GM12878 (cell line): ENCODE data around the gene DNMT3A. TPM values are rescaled to one million over a fixed set of nuclear protein-coding genes. Genes with fewer than 3 reads are reported as not detected.

Experiments used
- ATAC-seq: fragments of 200-7000 bp; cut with Tn5 transposase; 3 replicates; pipeline ENCODE4 v1.9.1; 2020; ENCODE audit warnings: mild to moderate bottlenecking, moderate library complexity
- BruUV-seq: library from RNA; stranded (reverse); fragments of 400-500 nt; replicated peaks from 2 replicates; lab custom pipeline; 2021; lab: Mats Ljungman, UMichigan
- CTCF ChIA-PET: fragments of 300-600 bp; sonication (Branson Sonifier 250); formaldehyde crosslinking; extraction: SDS; loops from one replicate; lab custom pipeline; 2021; ENCODE audit warnings: inconsistent platforms; lab: Yijun Ruan, JAX
- POLR2A ChIA-PET: fragments of 350-600 bp; formaldehyde crosslinking; extraction: SDS; loops from one replicate; lab custom pipeline; 2021; ENCODE audit warnings: inconsistent platforms; lab: Charles Lee
- RAD21 ChIA-PET: fragments of 300-600 bp; sonication (Branson Sonifier 250); formaldehyde crosslinking; loops from one replicate; lab custom pipeline; 2023; ENCODE audit warnings: antibody characterized with exemption; ENCODE audit not compliant: unreplicated experiment; lab: Charles Lee
- SMC1A ChIA-PET: fragments of 300-600 bp; sonication (Branson Sonifier 250); formaldehyde crosslinking; loops from one replicate; lab custom pipeline; 2023; ENCODE audit not compliant: unreplicated experiment, uncharacterized antibody; lab: Charles Lee
- DNase-seq: peaks from one replicate; pipeline ENCODE4 v3.0.0-alpha.2; 2011; ENCODE audit warnings: low read depth, low spot score
- FAIRE-seq: peaks from 3 replicates; lab custom pipeline; 2011; peaks lifted over from hg19 to GRCh38; lab: Jason Lieb, UNC
- H2AFZ ChIP-seq: 2 replicates; pipeline ENCODE4 v1.6.0; 2011; ENCODE audit warnings: low read depth, low read length, control low read depth; ENCODE audit not compliant: control insufficient read depth
- H3K27ac ChIP-seq: 2 replicates; pipeline ENCODE4 v1.5.1; 2011; ENCODE audit warnings: control low read depth; ENCODE audit not compliant: control insufficient read depth, insufficient read depth
- H3K27me3 ChIP-seq, 2 experiments: replicated peaks in 1 of 2; 2 replicates each; pipeline versions ENCODE4 v1.6.0 to v1.6.1; 2011; ENCODE audit warnings: low read length in 1 of 2; ENCODE audit not compliant: control insufficient read depth in 2 of 2, insufficient read depth in 2 of 2
- H3K36me3 ChIP-seq, 2 experiments: 2 replicates each; pipeline ENCODE4 v1.5.1; 2011; ENCODE audit warnings: low read length in 1 of 2; ENCODE audit not compliant: control insufficient read depth in 2 of 2, insufficient read depth in 2 of 2
- H3K4me1 ChIP-seq: 2 replicates; pipeline ENCODE4 v1.6.1; 2011; ENCODE audit warnings: mild to moderate bottlenecking, low read length, moderate library complexity, mixed read lengths; ENCODE audit not compliant: control insufficient read depth, insufficient read depth
- H3K4me2 ChIP-seq: 2 replicates; pipeline ENCODE4 v1.6.0; 2011; ENCODE audit warnings: control low read depth; ENCODE audit not compliant: control insufficient read depth, insufficient read depth
- H3K4me3 ChIP-seq: fragments of 200-600 bp; sonication (generic); 2 replicates; pipeline ENCODE4 v1.5.1; 2016
- H3K79me2 ChIP-seq: 2 replicates; pipeline ENCODE4 v1.6.0; 2011; ENCODE audit warnings: low read length; ENCODE audit not compliant: control insufficient read depth, insufficient read depth
- H3K9ac ChIP-seq: 2 replicates; pipeline ENCODE4 v1.8.0; 2011; ENCODE audit warnings: low read length, control low read depth, mixed read lengths; ENCODE audit not compliant: control insufficient read depth, insufficient read depth
- H3K9me3 ChIP-seq: replicated peaks from 3 replicates; pipeline ENCODE4 v1.5.1; 2011; ENCODE audit warnings: mild to moderate bottlenecking, low read length; ENCODE audit not compliant: control insufficient read depth, insufficient read depth
- H4K20me1 ChIP-seq: 2 replicates; pipeline ENCODE4 v1.6.0; 2011; ENCODE audit not compliant: control insufficient read depth, insufficient read depth
- CEBPB ChIP-seq, 2 experiments: fragments of 150-350 bp in 1 of 2; IDR thresholded peaks; 2 replicates each; pipeline ENCODE4 v1.6.1; 2012 to 2014; ENCODE audit warnings: low read depth in 2 of 2, low read length in 2 of 2, borderline replicate concordance in 1 of 2, inconsistent platforms in 1 of 2
- CHD2 ChIP-seq: IDR thresholded peaks from 2 replicates; pipeline ENCODE4 v1.6.1; 2011; ENCODE audit warnings: low read depth, low read length, improper control_type of control experiment, borderline replicate concordance
- EZH2 ChIP-seq: IDR thresholded peaks from 2 replicates; pipeline ENCODE4 v1.6.1; 2012; ENCODE audit warnings: low read depth, mild to moderate bottlenecking, control low read depth, inconsistent platforms, low read length, borderline replicate concordance; ENCODE audit not compliant: control insufficient read depth
- NFIC ChIP-seq: IDR thresholded peaks from 2 replicates; pipeline ENCODE4 v1.6.1; 2012; ENCODE audit warnings: low read depth, mild to moderate bottlenecking, inconsistent platforms, low read length, moderate library complexity
- POU2F2 ChIP-seq: IDR thresholded peaks from 3 replicates; pipeline ENCODE4 v1.6.1; 2011; ENCODE audit warnings: low read depth, mild to moderate bottlenecking, low read length, borderline replicate concordance
- SUZ12 ChIP-seq: fragments of 200-600 bp; sonication (generic); IDR thresholded peaks from one replicate; pipeline ENCODE4 v1.6.1; 2018; ENCODE audit warnings: antibody characterized with exemption, mild to moderate bottlenecking; ENCODE audit not compliant: unreplicated experiment
- TAF1 ChIP-seq: IDR thresholded peaks from 2 replicates; pipeline ENCODE4 v1.6.1; 2011; ENCODE audit warnings: mild to moderate bottlenecking, low read depth, low read length, borderline replicate concordance
- TCF7 ChIP-seq: IDR thresholded peaks from 2 replicates; pipeline ENCODE4 v1.6.1; 2014; ENCODE audit warnings: antibody characterized with exemption, borderline replicate concordance
- WGBS: methylation state at CpG from one replicate; pipeline ENCODE4 v1.1.6; 2016; ENCODE audit warnings: low lambda C conversion rate; ENCODE audit not compliant: insufficient replicate concordance, insufficient coverage; ENCODE audit errors: missing lambda C conversion rate; 5-methylcytosine and 5-hydroxymethylcytosine counted together
- in situ Hi-C: fragments of 300-500 bp; cut with MboI; formaldehyde crosslinking; loops from 9 replicates; pipeline ENCODE4 v1.14.3; 2018; ENCODE audit warnings: mixed read lengths
- intact Hi-C: fragments of 100-400 bp; cut with micrococcal nuclease; formaldehyde crosslinking; loops from one replicate; pipeline ENCODE4 v1.14.2; 2022; ENCODE audit not compliant: unreplicated experiment
- polyA plus RNA-seq, 11 experiments: library from polyadenylated mRNA; depleted of rRNA in 4 of 11; unstranded in 6 of 11; stranded (reverse) in 5 of 11; fragments of >200 nt; fragmentation: Nextera tagmentation in 4 of 11; fragmentation: Illumina TruSeq in 1 of 11; extraction: Ambion mirVana in 4 of 11; extraction: Trizol in 1 of 11; gene quantifications; 1 replicate in 1 of 11; 2 replicates in 10 of 11; pipeline versions ENCODE4 v1.2.1 to v1.2.3, GENCODE V29; 2011 to 2016; ENCODE audit warnings: inconsistent platforms in 2 of 11, missing spikeins in 2 of 11, low read depth in 1 of 11
- total RNA-seq, 4 experiments: library from RNA; depleted of rRNA in 3 of 4; stranded (reverse); fragments of >200 nt in 3 of 4; fragmentation: Illumina TruSeq in 1 of 4; extraction: Trizol in 1 of 4; gene quantifications; 2 replicates each; pipeline versions ENCODE4 v1.2.1 to v1.2.3, GENCODE V29; 2013 to 2021
- TF ChIP-seq, protein P1 (sequence below): fragments of 150-350 bp; IDR thresholded peaks from 2 replicates; pipeline ENCODE4 v1.6.1; 2014; ENCODE audit warnings: mild to moderate bottlenecking, low read depth, low read length

The DNMT3A gene
- total and polyA plus RNA-seq, 10 of the 15 experiments (the other 5 are each of a cell fraction or from before 2014, with no cell fraction given), result 7.4 to 51.6 (median 17.4) TPM

DNA sequence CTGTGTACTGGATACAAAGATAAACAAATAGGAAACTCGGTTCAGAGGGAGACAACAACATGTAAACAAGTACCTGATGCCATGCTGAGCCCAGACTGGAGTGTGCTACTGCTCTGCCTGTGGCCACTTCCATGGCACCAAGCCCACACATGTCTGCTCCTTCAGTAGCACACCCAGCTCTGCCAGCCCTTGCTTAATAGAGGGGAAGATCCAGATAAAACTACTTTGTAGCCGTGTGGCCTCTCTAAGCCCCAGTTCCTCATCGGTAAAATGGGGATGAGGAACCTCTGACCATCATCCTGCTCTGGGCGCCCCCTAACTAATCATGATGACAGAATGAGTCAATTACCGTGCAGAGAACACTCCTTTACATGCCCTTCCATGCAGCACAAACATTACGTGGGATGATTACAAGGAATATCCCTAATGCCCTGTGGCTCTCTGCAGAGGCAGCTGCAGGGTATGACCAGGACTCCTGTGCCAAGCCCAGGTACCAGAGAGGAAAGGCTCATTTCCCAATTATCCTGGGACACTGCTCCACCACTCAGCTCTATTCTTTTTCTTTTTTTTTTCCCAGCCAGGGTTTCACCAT lies 34.9 kb downstream of the DNMT3A start:
- no peak for TF ChIP-seq EZH2
- no peak for TF ChIP-seq NFIC
- TF ChIP-seq POU2F2, result no peak
- no peak for TF ChIP-seq CEBPB (IDR thresholded peaks at IDR 0.05; ENCODE audit: borderline replicate concordance in 1 of 2, low read depth in 2 of 2, low read length in 2 of 2)
- no peak for TF ChIP-seq TCF7
- no peak for TF ChIP-seq CHD2
- TF ChIP-seq, protein P1, sequence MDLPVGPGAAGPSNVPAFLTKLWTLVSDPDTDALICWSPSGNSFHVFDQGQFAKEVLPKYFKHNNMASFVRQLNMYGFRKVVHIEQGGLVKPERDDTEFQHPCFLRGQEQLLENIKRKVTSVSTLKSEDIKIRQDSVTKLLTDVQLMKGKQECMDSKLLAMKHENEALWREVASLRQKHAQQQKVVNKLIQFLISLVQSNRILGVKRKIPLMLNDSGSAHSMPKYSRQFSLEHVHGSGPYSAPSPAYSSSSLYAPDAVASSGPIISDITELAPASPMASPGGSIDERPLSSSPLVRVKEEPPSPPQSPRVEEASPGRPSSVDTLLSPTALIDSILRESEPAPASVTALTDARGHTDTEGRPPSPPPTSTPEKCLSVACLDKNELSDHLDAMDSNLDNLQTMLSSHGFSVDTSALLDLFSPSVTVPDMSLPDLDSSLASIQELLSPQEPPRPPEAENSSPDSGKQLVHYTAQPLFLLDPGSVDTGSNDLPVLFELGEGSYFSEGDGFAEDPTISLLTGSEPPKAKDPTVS, result no peak
- no peak for TF ChIP-seq SUZ12
- no peak for TF ChIP-seq TAF1
- no peak overlapping the region for H3K9ac ChIP-seq
- ChIA-PET CTCF (interaction anchor here (0.6 to 3.9 kb wide), 5 partner anchors 12 to 261 kb away, joined by 3 to 21 read pairs (median 5); no protein-coding TSS in a partner anchor), POLR2A (interaction anchor here (0.6 kb wide), 1 partner anchor 134 kb away, joined by 11 read pairs; no protein-coding TSS in a partner anchor), SMC1A (interaction anchor here (0.9 to 1.8 kb wide), 2 partner anchors 12 to 17 kb away, joined by 3 to 5 read pairs; no protein-coding TSS in a partner anchor), RAD21 (no interaction called here)
- intact Hi-C loops (no loop called here), in situ Hi-C loops (no loop called here)
- no peak for DNase-seq
- WGBS, result 84% methylated on average over 6 of the region's 6 CpGs
- no peak for ATAC-seq
- H4K20me1 ChIP-seq, result no peaks in the 10 kb centered on the region
- H3K4me2 ChIP-seq, result no peak overlapping the region
- no peak overlapping the region for H3K27ac ChIP-seq
- FAIRE-seq, result no peak
- no peaks in the 10 kb centered on the region for H3K9me3 ChIP-seq
- no peaks in the 10 kb centered on the region for H3K27me3 ChIP-seq
- H3K4me1 ChIP-seq, result peaks cover 22% of the 10 kb centered on the region
- no TSS peak for BruUV-seq
- no peak overlapping the region for H3K4me3 ChIP-seq
- H3K36me3 ChIP-seq, result peaks cover 10 to 17% of the 10 kb centered on the region in 2 experiments; a peak in 3 of 4 replicates
- H3K79me2 ChIP-seq, result no peaks in the 10 kb centered on the region
- H2AFZ ChIP-seq, result no peak overlapping the region
